Brain microvascular endothelial cell (primary cell): Measurements from ENCODE around the gene MAN1A1.

Experiments used
- DNase-seq: peaks from one replicate; pipeline ENCODE4 v3.0.0-alpha.2; 2020
- H3K27ac ChIP-seq: fragments of 250-450 bp; sonication (Bioruptor Pico); 2 replicates; pipeline ENCODE4 v1.5.1; 2020; ENCODE audit warnings: mild to moderate bottlenecking, moderate library complexity
- H3K27me3 ChIP-seq: fragments of 250-450 bp; sonication (Bioruptor Pico); replicated peaks from 2 replicates; pipeline ENCODE4 v1.5.1; 2020; ENCODE audit warnings: mild to moderate bottlenecking
- H3K36me3 ChIP-seq: fragments of 250-450 bp; sonication (Bioruptor Pico); replicated peaks from 2 replicates; pipeline ENCODE4 v1.5.1; 2020; ENCODE audit warnings: mild to moderate bottlenecking
- H3K4me3 ChIP-seq: 2 replicates; pipeline ENCODE4 v1.5.1; 2011; ENCODE audit warnings: low read depth, mild to moderate bottlenecking, control low read depth, low read length, moderate library complexity
- in situ Hi-C: cut with HindIII; loops from 2 replicates; pipeline ENCODE4 v1.10.0; 2017; ENCODE audit warnings: low sequenced_read_pairs, low pct_ligation_motif_present
- TF ChIP-seq, protein P1 (sequence below): IDR thresholded peaks from 2 replicates; pipeline ENCODE4 v1.5.1; 2011; ENCODE audit warnings: low read depth, mild to moderate bottlenecking, moderate library complexity, low read length, control low read depth, inconsistent platforms; ENCODE audit errors: missing control alignments

The MAN1A1 gene

DNA sequence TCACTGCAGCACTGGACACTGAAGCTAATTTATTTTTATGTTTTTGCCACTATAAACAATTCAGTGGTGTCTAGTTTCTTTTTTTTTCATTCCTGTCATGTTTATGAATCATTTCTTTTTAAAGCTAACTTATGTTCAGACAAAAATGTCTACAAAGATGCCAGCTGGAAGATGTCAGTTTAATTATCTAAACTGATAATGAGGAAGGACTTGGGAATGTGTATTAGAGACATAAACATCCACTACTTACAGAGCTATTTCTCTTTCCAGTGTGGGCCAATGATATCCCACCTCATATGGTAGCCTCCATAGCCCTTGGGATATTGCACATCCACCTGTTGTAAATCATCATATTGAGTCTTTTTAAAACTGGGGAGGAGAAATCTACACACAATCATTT is 139.0 kb downstream of the MAN1A1 start:
- no peaks in the 10 kb centered on the region for H3K36me3 ChIP-seq
- in situ Hi-C loops = no loop called here
- H3K27ac ChIP-seq = no peak overlapping the region
- DNase-seq = no peak
- H3K4me3 ChIP-seq = no peak overlapping the region
- no peaks in the 10 kb centered on the region for H3K27me3 ChIP-seq
- TF ChIP-seq, protein P1, sequence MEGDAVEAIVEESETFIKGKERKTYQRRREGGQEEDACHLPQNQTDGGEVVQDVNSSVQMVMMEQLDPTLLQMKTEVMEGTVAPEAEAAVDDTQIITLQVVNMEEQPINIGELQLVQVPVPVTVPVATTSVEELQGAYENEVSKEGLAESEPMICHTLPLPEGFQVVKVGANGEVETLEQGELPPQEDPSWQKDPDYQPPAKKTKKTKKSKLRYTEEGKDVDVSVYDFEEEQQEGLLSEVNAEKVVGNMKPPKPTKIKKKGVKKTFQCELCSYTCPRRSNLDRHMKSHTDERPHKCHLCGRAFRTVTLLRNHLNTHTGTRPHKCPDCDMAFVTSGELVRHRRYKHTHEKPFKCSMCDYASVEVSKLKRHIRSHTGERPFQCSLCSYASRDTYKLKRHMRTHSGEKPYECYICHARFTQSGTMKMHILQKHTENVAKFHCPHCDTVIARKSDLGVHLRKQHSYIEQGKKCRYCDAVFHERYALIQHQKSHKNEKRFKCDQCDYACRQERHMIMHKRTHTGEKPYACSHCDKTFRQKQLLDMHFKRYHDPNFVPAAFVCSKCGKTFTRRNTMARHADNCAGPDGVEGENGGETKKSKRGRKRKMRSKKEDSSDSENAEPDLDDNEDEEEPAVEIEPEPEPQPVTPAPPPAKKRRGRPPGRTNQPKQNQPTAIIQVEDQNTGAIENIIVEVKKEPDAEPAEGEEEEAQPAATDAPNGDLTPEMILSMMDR = no peak

DNA sequence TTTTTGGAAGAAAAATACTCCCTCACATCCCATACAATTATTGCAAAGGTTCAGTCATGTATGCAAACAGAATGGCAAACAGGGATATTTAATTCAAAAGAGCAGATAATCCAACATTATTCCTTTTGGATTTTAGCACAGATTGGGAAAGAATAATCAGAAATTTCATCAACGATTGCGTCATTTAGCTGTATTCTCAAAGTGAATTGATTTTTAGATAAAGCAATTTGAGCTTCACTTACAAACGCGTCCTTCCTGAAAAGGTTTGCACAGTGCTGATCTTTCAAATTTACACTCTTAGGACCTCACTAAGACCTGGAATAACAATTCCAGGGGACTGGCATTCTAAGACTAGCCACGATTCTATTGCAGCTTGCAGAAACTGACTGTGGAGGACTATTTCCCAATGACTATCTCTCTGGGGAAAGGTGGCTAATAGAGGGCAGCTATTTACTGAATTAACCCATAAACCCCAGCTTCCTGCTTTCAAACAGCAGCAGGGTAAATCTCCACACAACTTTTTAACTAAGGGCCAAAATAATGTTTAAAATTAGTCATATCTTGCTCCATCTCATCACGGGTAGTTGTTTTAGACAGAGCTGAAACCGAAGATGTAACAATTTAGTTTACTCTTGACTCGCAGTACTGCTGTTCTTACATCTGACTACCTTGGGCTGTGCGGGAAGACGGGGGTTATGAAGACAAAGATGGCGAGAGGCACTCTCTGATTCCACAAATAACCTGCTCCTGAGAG is 139.9 kb downstream of the MAN1A1 start:
- no peak overlapping the region for H3K27ac ChIP-seq
- TF ChIP-seq, protein P1 = no peak
- no peak for DNase-seq
- H3K36me3 ChIP-seq = no peaks in the 10 kb centered on the region
- no peaks in the 10 kb centered on the region for H3K27me3 ChIP-seq
- in situ Hi-C loops = no loop called here
- no peak overlapping the region for H3K4me3 ChIP-seq

DNA sequence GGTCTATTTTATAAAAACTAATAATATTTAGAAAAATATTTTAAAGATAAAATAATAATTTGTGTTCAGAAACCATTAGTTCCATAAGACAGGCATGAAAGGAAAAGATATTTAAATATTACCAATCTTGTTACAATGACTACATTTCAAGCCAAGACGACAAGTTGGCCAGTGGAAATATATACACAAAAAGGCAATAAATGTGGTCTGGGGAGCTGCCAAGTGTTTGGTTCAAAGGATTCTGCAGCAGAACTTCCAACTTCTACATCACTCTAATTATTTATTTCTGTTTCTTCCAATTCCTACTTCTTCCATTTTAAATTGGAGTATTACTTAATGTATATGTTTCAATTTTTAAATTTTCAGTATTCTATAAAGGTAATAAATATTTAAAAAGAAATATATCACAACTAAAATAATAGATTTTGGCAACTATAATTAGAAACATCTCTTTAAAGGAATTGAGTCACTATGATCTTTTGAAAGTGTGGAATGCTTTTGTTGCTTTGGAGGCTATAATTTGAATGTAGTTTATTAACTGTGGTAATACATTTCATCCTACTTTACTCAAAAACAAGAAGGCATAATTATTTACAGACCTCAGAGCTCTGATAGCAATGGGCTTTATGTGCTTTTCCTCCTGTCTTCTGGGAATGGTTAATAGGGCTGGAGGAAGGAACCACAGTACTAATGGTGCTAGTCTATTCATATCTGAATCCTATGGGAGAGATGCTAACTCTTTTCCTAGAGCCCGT is 141.4 kb downstream of the MAN1A1 start:
- Histone ChIP-seq H3K27ac (no peak overlapping the region), H3K36me3 (no peaks in the 10 kb centered on the region), H3K4me3 (no peak overlapping the region), H3K27me3 (no peaks in the 10 kb centered on the region)
- TF ChIP-seq, protein P1 = no peak
- in situ Hi-C loops = no loop called here
- DNase-seq = peak; percentile 31

DNA sequence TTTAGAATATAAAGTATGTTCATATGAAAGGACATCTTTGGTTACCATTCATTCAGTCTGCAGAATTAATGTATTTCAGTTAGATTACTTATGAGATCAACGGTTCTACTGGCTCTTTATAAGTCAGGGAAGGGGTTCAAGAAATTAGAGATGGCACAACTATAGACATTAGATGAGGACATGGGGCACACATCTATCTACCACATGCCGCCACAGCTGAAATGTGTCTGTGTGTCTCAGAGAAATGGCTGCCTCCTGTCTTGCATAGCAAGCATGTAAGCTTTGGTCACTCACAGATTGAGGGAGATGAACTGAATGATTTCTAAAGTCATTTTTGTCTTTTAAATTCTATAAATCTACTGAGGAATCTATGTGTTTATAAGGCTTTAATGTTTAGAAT is 142.2 kb downstream of the MAN1A1 start:
- no peak overlapping the region for H3K27ac ChIP-seq
- H3K4me3 ChIP-seq = no peak overlapping the region
- in situ Hi-C loops = no loop called here
- H3K36me3 ChIP-seq = no peaks in the 10 kb centered on the region
- TF ChIP-seq, protein P1 = no peak
- no peaks in the 10 kb centered on the region for H3K27me3 ChIP-seq
- DNase-seq = no peak

DNA sequence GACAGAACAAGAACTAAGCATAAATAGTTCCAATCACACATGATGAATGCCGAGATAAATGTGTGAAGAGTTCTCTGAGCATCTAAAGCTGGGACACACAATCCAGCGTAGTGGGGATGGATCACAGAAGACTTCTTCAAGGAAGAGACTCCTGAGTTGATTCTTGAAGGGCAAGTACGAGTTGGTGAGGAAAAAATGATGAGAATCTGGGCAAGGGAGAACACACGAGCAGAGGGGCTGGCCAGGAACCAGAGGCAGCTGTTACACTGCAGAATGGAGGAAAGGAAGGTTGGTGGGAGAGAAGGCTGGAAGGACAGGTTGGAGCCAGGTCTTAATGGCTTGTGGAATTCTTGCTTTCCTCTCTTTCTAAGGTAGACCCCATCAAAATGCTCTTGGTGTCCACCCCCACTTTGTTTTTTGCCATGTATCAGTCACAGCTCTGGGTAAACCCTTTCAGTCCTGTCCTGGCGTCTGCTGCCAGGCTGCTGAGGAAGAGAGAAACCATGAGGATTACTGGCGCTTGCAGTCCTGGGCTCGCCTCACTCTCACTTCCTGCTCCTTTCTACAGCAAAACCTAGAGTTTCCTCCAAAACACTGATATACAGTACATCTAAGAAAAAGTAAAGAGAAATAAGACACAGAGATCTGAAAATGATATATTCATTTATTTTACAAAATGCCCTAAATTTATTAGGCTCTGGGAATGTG is 143.5 kb downstream of the MAN1A1 start:
- in situ Hi-C loops = no loop called here
- TF ChIP-seq, protein P1 = no peak
- Histone ChIP-seq H3K27ac (no peak overlapping the region), H3K27me3 (no peaks in the 10 kb centered on the region), H3K36me3 (no peaks in the 10 kb centered on the region), H3K4me3 (no peak overlapping the region)
- no peak for DNase-seq
